HCT116 (cell line): ENCODE results near the gene LHX5. TPM values are rescaled to one million over a fixed set of nuclear protein-coding genes. Genes with fewer than 3 reads are reported as not detected.
A peak's percentile ranks its signal among the peaks of the same experiment; 100 is the strongest.

Experiments used
- ATAC-seq: fragments of 200-7000 bp; cut with Tn5 transposase; 2 replicates; pipeline ENCODE4 v1.9.1; 2020; ENCODE audit warnings: mild to moderate bottlenecking, moderate library complexity
- BruUV-seq: library from RNA; stranded (reverse); fragments of 400-500 nt; replicated peaks from 2 replicates; lab custom pipeline; 2021; lab: Mats Ljungman, UMichigan
- CTCF ChIA-PET: fragments of 300-600 bp; sonication (Branson Sonifier 250); formaldehyde crosslinking; loops from one replicate; lab custom pipeline; 2021; ENCODE audit warnings: antibody characterized with exemption; lab: Charles Lee
- POLR2A ChIA-PET: fragments of 300-600, 350-600 bp; sonication (Branson Sonifier 250); formaldehyde crosslinking; loops from one replicate; lab custom pipeline; 2021; ENCODE audit warnings: antibody characterized with exemption; lab: Charles Lee
- RAD21 ChIA-PET, 2 experiments: fragments of 300-600 bp; sonication (Branson Sonifier 250); formaldehyde crosslinking; loops; one replicate each; lab custom pipeline; 2023; ENCODE audit warnings: low total read pairs in 2 of 2; ENCODE audit not compliant: uncharacterized antibody in 2 of 2, unreplicated experiment in 2 of 2, low non-redundant PET in 1 of 2; lab: Charles Lee
- DNase-seq: peaks from one replicate; pipeline ENCODE4 v3.0.0-alpha.2; 2010; ENCODE audit warnings: low read depth, low spot score
- H2AFZ ChIP-seq: fragments of 200-600 bp; shearing (Covaris generic), sonication (generic); 2 replicates; pipeline ENCODE4 v1.6.1; 2017; ENCODE audit warnings: low read depth, mixed run types, mixed read lengths, antibody characterized with exemption, low read length; ENCODE audit not compliant: poor library complexity, severe bottlenecking
- H3K27ac ChIP-seq: 2 replicates; pipeline ENCODE4 v1.5.1; 2012; ENCODE audit warnings: low read depth, low read length
- H3K27me3 ChIP-seq: fragments of 200-600 bp; sonication (generic); 2 replicates; pipeline ENCODE4 v1.6.1; 2016; ENCODE audit warnings: mixed run types, low read length, mixed read lengths; ENCODE audit not compliant: insufficient read depth
- H3K36me3 ChIP-seq, 2 experiments: fragments of 200-500 bp in 1 of 2; fragments of 200-600 bp in 1 of 2; sonication (Bioruptor generic) in 1 of 2; sonication (generic) in 1 of 2; 2 replicates each; pipeline versions ENCODE4 v1.5.1 to v1.6.1; 2014 to 2016; ENCODE audit warnings: low read length in 2 of 2, inconsistent platforms in 1 of 2, mixed read lengths in 1 of 2, mixed run types in 1 of 2; ENCODE audit not compliant: insufficient read depth in 2 of 2, control insufficient read depth in 1 of 2
- H3K4me1 ChIP-seq, 2 experiments: fragments of 200-600 bp in 1 of 2; sonication (generic) in 1 of 2; 2 replicates each; pipeline versions ENCODE4 v1.5.1 to v1.6.1; 2012 to 2017; ENCODE audit warnings: low read length in 2 of 2, inconsistent platforms in 1 of 2, mild to moderate bottlenecking in 1 of 2, mixed read lengths in 1 of 2, mixed run types in 1 of 2, moderate library complexity in 1 of 2; ENCODE audit not compliant: insufficient read depth in 2 of 2, control insufficient read depth in 1 of 2
- H3K4me2 ChIP-seq: fragments of 200-600 bp; sonication (generic); 2 replicates; pipeline ENCODE4 v1.6.1; 2017; ENCODE audit warnings: mixed run types, low read length, mixed read lengths
- H3K4me3 ChIP-seq, 2 experiments: fragments of 200-600 bp in 1 of 2; sonication (generic) in 1 of 2; replicated peaks in 1 of 2; 2 replicates each; pipeline ENCODE4 v1.5.1; 2011 to 2016; ENCODE audit warnings: low read length in 2 of 2, control low read depth in 1 of 2, low read depth in 1 of 2, mild to moderate bottlenecking in 1 of 2, mixed read lengths in 1 of 2, mixed run types in 1 of 2
- H3K79me2 ChIP-seq: fragments of 200-600 bp; sonication (generic); 2 replicates; pipeline ENCODE4 v1.6.1; 2017; ENCODE audit warnings: mild to moderate bottlenecking, mixed run types, low read length, moderate library complexity, mixed read lengths; ENCODE audit not compliant: insufficient read depth
- H3K9ac ChIP-seq: fragments of 200-600 bp; sonication (generic); 2 replicates; pipeline ENCODE4 v1.6.1; 2016; ENCODE audit warnings: low read length, mixed read lengths
- H3K9me2 ChIP-seq: fragments of 200-600 bp; sonication (generic), shearing (Covaris generic); 2 replicates; pipeline ENCODE4 v1.6.1; 2017; ENCODE audit warnings: mixed run types, mild to moderate bottlenecking, moderate library complexity; ENCODE audit not compliant: insufficient read depth
- H3K9me3 ChIP-seq, 2 experiments: fragments of 200-500 bp in 1 of 2; fragments of 200-600 bp in 1 of 2; sonication (Bioruptor generic) in 1 of 2; sonication (generic) in 1 of 2; 2 replicates each; pipeline ENCODE4 v1.6.1; 2014 to 2017; ENCODE audit warnings: low read length in 2 of 2, mixed read lengths in 2 of 2, inconsistent platforms in 1 of 2, low read depth in 1 of 2, mild to moderate bottlenecking in 1 of 2, mixed run types in 1 of 2, moderate library complexity in 1 of 2; ENCODE audit not compliant: control insufficient read depth in 1 of 2, insufficient read depth in 1 of 2
- H4K20me1 ChIP-seq: fragments of 200-600 bp; sonication (generic), shearing (Covaris generic); 2 replicates; pipeline ENCODE4 v1.6.1; 2017; ENCODE audit warnings: mixed run types, mild to moderate bottlenecking, moderate library complexity; ENCODE audit not compliant: insufficient read depth
- JUND ChIP-seq: IDR thresholded peaks from 2 replicates; pipeline ENCODE4 v1.6.1; 2012
- POLR2AphosphoS5 ChIP-seq: IDR thresholded peaks from 2 replicates; pipeline ENCODE4 v1.6.1; 2011; ENCODE audit warnings: mild to moderate bottlenecking, low read depth, low read length, moderate library complexity
- RAD21 ChIP-seq: IDR thresholded peaks from 2 replicates; pipeline ENCODE4 v1.6.1; 2012; ENCODE audit warnings: low read depth, mild to moderate bottlenecking
- ZBTB33 ChIP-seq: IDR thresholded peaks from 2 replicates; pipeline ENCODE4 v1.6.1; 2011; ENCODE audit warnings: mild to moderate bottlenecking, low read length, moderate library complexity; ENCODE audit not compliant: insufficient replicate concordance; ENCODE audit errors: extremely low read depth
- intact Hi-C: fragments of 100-400 bp; cut with micrococcal nuclease; formaldehyde crosslinking; loops from 2 replicates; pipeline ENCODE4 v1.10.0; 2022
- total RNA-seq: library from RNA; stranded (reverse); gene quantifications from one replicate; pipeline ENCODE4 v1.2.1, GENCODE V29; 2021; ENCODE audit not compliant: unreplicated experiment

Gene LHX5
- total RNA-seq, 1 experiment from 2014 or later, result 2.4 TPM

- Histone ChIP-seq H3K79me2 (no peaks in the 10 kb centered on the region), H3K9me3 (no peaks in the 10 kb centered on the region), H4K20me1 (no peaks in the 10 kb centered on the region), H3K27me3 (peaks cover 10% of the 10 kb centered on the region), H3K9me2 (no peaks in the 10 kb centered on the region), H3K36me3 (no peaks in the 10 kb centered on the region)
- POLR2A ChIA-PET, result no interaction called here
- TF ChIP-seq ZBTB33 (no peak), JUND (no peak)
- TF ChIP-seq, all 23 proteins: peak for 0
- Histone ChIP-seq H2AFZ (no peak overlapping the region), H3K9ac (no peak overlapping the region), H3K4me3 (no peak overlapping the region), H3K27ac (no peak overlapping the region), H3K4me2 (no peak overlapping the region), H3K4me1 (peaks cover 4 to 14% of the 10 kb centered on the region in 2 experiments; a peak in 2 of 4 replicates)
- ATAC-seq (no peak), DNase-seq (no peak)
- intact Hi-C loops, result no loop called here
- CTCF ChIA-PET, result no interaction called here
- BruUV-seq, result no TSS peak
- RAD21 ChIA-PET, result no interaction called here
Observed at GRCh38 chr12:113469224-113469948, 2.3 kb downstream of the LHX5 start.

GRCh38 chr12:113468365-113469223, 3.1 kb downstream of the LHX5 start:
- CTCF ChIA-PET, result no interaction called here
- Histone ChIP-seq H3K9me2 (no peaks in the 10 kb centered on the region), H3K9ac (peak overlapping the region; percentile 74), H3K4me2 (peak overlapping the region; percentile 83), H3K36me3 (no peaks in the 10 kb centered on the region), H2AFZ (no peak overlapping the region), H3K27ac (peak overlapping the region; percentile 40; the same call in 1 of the 2 replicates), H3K9me3 (no peaks in the 10 kb centered on the region), H3K4me1 (peaks cover 4 to 14% of the 10 kb centered on the region in 2 experiments; a peak in 2 of 4 replicates), H3K79me2 (no peaks in the 10 kb centered on the region), H3K27me3 (peaks cover 4% of the 10 kb centered on the region; the same call in 1 of the 2 replicates), H4K20me1 (no peaks in the 10 kb centered on the region), H3K4me3 (peak overlapping the region; percentile 53 to 68)
- POLR2A ChIA-PET, result interaction anchor here (1.3 kb wide), 1 partner anchor 304 kb away, joined by 3 read pairs; no protein-coding TSS in a partner anchor
- TF ChIP-seq RAD21, result no peak
- TF ChIP-seq POLR2AphosphoS5, result no peak
- no TSS peak for BruUV-seq
- peak; percentile 12; the same call in 1 of the 2 replicates for ATAC-seq
- RAD21 ChIA-PET, result no interaction called here
- intact Hi-C loops, result no loop called here
- no peak for DNase-seq
